Measurements from ENCODE around the gene FARS2.
"Not testable (repeated sequence)": the region's sequence is repeated elsewhere in the genome, so short reads cannot be mapped to it uniquely, and the experiment has no call there.

The FARS2 gene

DNA sequence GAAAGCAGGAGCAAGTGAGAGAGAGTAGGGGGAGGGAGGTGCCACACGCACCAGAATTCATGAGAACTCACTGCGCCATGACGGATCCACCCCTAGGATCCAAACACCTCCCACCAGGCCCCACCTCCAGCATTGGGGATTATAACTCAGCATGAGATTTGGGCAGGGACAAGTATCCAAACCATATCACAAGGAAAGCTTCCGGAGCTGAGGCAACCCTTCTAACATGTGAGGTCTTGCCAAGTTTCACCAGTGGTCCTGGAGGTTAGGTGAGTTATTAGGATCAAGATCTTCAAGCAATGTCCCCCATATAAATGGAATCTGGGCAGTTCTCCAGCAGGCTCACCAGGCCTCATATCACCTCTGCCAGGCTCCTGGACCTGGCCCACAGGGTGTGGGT is 437.0 kb downstream of the FARS2 start:
- DNase-seq (ENCODE audit: low read depth), result no peak

DNA sequence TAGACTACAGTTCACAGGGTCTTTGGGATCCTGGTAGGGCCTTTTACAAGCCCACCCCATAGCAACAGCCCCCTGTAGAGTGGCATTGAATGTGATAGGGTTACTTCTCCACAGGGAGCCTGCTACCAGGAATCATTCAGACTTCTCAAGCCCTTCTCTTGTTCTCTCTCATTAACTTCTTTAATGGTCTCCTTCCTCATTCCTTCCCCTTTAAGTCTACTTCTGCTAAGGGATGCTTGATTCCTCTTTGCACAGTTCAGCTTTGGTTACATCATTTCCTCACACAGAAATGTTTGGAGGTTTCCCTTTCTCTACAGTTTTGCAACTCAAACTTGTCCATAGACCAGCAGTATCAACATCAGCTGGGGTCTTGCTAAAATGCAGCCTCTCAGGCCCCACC is 437.8 kb downstream of the FARS2 start:
- DNase-seq (ENCODE audit: low read depth), result not testable (repeated sequence)

DNA sequence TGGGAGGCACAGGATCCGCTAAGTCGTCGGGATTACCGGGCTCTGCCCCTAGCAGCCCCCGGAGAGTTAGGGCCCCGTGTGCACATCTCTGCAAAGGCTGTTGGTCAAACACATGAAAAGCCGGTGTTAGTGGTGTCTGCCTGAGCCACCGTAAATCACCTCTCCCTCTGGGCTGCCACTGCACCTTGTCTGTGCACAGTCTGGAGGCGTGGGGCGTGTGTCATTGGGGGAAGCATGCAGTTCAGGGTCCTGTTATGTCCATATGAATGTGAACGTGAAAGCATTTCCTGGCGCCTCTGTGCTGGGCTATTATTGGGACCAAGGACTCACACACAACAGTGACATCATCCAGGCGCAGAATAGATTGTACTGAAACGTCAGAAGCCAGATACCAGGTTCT is 439.9 kb downstream of the FARS2 start:
- DNase-seq (ENCODE audit: low read depth), result no peak

DNA sequence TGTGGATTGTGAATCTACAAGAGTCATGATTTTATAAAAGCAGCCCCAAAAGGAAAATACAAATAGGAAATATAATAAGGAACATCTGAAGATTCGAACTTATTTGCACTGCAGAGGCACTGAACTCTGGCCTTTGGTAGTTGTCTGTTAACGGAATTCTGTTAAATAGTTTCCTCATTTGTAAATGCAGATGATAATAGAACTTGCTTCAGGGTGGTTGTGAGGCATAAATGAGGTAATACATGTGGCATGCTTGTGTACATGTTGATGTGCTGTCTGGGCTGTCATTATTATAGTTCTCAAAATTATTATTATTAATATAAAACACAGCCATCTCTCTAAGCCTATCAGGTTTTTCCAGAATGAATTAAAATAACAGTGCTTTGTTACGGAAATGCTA is 443.4 kb downstream of the FARS2 start:
- no peak for DNase-seq (ENCODE audit: low read depth)

DNA sequence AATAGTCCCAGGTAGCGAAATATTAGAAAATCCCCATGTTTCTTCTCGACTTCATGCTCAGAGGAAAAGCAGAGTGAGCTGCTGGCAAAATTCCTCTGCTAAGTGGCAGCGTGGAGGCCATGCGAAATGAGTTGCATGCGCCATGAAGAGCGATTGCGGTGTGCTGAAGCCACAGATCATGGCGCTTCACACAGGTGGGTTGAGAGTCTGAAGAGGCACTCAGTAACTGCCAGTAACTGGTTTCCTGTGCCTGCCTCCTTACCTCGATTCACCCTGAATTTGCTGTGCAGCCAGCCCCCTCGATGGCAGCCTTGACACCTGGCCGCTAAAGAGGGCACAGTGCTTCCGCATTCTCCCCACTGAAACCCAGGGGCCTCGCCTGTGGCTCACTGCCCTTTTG is 443.9 kb downstream of the FARS2 start:
- DNase-seq (ENCODE audit: low read depth), result no peak

DNA sequence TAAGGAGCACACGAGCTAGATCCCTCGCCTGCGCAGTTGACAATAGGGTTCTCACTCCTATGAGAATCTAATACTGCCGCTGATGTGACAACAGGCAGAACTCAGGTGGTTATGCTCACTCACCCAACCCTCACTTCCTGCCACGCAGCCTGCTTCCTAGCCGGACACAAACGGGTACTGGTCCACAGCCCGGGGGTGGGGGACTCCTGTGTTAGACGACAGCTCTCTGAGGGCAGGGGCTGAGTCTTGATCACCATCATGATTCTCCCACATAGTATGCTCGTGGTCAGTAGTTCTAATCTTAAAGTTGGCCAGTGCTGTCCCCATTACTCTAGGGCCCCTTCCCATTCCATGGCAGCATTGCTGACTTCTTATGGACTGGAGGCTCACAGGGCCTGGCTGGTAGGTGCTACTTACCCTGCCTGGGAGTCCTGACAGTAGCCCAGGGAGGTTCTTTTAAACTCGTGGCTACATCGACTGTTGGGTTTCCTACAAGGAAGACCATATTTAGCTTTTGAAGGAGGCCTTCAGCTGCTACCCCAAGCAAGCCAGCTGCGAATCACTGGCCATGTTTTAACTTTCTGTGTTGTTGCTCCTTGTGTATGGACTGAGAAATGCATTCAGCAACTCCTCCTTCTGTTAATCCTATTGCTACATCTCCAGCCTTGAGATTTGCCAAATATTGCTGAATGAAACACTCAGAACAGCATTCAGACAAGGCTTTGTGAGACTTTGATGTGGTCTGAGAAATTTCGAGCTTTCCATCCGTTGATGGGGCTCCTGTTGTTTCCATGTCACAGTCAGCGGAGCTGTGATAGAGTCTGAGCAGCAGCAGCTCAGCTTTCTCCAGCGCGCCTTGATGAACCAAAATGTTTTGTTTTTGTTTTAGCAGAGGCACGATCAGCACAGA is 445.1 kb downstream of the FARS2 start:
- DNase-seq (ENCODE audit: low read depth), result peak; percentile 64

DNA sequence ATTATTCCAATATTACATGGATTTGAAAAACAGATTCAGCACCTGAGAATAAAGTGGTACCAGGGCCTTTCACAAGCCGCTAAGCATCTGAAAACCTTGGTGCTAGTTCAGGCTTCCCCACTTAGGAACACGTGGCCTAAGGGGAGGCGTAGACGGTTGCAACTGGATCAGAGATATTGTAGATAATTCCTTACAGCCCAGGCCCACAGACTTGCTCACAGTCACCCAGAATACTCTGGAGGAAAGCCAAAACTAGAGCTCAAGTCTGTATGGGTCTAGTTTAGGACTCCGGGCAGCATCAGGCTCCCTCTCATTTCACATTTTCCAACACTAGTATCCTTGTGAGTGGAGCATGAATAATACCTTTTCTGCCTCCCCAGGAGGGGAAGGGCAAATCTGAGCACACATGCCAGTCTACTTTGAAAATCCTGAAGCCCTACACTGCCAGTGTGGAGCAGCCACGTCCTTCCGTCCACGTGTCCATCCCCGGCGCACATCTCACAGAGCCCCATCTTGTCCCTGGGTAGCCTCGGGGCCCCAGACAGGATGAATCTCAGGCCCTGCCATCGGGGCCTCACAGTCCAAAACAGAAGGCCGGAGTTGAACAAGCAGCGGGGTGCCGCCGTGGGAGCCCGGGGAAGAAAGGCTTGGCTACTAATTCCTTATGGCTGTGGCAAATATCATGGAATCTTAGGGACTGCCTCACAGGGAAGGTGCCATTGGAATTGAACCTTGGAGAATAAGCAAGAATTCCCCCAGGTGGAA is 446.1 kb downstream of the FARS2 start:
- DNase-seq (ENCODE audit: low read depth), result no peak

DNA sequence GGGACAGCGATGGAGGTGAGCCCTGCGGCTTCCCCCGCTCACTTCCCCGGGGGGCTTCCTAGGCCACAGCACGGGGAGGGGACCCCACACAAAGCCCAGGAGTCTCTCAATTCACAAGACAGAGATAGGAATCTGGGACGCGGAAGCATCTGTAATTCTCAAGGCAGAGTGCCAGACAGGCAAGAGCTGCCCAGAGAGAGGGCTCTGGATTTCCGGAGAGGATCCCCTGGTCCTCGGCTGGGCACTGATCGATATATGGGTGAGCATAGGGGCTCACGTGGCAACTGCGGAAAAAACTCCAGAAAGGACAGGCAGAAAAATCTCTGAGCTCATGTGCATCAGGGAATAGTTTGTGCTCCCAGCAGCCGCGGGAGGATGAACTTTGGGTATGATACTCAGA is 449.2 kb downstream of the FARS2 start:
- no peak for DNase-seq (ENCODE audit: low read depth)

DNA sequence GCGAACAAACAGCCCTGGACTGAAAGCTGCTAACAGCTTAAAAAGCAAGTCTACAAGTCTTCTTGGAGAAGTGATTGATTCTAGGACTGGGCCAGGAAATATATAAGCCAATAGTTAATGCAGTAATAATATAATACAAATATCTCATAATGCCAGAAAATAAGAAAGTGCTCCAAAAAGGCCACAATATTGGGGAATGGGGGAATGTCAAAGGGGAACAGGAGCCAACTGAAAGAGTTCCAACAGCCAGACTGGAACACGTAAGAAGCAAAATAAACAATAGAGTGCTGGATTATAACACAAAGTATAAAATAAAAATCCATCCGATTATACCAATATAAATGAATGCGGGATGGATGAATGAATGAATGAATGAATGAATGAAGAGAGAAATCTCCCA is 449.6 kb downstream of the FARS2 start:
- no peak for DNase-seq (ENCODE audit: low read depth)

DNA sequence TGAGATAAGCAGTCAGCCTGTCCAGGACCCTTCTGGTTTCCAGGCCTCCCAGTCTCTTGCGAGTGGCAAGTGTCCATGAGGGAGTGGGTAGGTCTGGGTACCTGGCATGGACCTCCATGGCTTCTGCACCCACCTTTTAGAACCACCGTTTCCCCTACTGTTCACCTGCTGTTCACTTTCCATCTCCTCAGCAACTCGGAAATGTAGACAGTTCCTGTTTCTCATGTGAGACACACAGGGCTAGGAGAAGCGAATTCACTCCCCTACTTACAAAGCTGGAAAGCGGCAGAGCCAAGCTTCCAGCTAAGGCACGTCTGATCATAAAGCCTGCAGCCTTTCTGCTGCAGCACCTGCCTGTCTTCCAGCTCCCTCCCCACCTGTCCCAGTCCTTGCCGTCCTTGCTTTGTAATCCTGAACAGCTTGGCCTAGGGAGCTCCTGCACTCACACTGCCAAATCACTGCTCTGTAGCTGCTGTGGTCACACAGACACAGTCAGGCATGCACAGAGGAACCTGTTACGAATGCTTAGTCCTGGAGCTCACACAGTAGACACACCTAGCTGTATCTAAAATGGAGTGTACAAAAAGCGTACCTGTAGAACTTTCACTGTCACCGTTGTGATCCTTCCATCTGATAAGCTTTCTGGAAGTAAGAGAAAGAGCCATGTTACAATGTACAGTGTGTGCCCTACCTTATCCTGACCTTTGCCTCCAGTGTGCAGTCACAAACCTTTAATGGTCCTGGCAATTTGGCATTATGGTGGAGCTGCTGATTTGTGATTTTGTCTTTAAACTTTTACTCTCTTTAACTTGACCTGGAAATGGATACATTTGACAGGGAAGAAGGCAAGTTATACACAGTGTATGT is 451.3 kb downstream of the FARS2 start:
- DNase-seq (ENCODE audit: low read depth), result no peak

DNA sequence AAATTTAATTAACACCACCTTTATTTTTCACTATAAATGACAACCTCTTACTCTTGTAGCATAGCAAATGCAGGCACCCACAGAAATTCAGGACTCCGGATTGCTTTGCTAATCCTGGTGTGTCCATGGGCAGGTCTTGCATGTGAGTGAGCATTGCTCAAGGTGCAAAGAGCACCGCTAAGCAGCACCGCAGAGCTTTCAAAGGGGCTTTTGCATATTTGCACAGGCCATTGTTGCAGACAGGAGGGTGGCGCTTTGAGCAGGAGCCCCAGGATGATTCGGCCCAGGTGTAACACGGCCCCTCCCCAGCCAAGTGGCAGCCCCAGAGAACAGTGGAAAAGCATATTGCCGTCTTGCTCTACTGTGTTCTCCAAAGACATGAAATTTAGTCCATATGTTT is 452.2 kb downstream of the FARS2 start:
- no peak for DNase-seq (ENCODE audit: low read depth)

DNA sequence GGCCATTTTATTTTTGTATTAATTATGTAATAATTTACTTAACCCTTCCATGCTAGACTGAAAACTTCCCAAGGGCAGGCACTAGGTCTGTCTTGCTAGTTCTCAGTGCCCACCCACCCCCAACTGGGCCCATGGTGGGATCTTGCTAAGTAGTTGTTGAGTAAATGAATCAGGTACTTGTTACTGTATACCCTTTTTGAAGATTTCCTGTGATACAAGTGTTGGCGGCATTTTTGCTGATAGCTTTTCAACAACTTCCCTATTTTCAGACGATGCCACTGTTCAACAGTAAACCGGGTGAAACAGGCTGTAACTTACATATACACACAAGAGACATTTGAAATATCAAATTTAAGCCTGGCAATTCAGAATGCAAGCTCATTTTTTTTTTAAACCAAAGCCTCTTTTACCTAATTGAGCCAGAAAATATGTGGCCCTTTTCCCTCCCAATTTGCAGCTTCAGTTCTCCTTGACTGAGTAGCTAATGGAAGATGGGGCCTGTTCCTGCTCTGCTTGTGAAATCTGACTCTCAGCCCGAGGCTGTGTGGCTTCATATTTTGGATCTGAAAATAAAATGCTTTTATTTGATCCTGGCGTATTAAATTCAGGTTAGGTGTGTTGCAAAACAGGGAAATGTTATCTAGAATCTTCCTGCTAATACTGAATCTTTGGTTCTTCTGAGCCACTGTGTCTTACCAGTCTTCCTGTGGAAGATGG is 457.1 kb downstream of the FARS2 start:
- no peak for DNase-seq (ENCODE audit: low read depth)

DNA sequence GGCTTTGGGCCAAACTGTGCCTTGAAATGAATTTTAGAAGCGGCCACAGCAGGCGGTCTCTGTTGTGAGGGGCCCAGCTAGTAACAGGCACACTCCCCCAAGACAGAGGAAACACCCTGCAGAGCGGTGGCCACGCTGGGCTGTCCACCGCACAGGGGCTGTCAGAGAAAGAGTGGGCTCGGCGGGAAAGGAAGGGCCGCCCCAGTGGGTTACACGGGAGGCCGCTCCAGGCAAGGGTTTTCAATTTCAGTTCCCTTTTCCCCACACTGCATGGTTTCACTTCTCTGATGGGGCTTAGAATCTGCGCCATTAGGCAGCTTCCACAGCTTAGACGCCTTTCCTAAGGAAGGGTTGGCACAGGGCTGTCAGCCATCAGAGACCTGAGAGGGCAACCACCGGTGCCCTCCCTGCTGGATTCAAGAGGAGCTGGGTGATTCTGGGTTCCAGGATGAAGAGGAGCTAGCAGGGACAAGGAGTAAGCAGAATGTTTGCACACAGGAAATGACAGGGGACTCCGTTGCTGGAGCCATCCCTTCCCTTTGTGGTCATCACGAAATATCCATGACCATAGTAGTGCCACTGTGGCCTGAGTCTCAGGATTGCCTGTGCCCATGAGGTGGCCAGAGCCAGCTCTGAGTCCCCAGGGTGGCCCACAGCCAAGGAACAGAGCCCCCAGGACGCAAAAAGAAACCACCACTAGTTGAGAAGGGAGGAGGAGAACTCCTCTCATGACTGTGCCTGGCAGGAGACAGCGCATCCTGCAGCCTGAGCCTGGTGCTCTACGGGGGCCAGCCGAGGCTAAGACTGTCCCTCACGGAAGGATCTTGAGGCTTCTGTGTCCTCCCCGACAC is 462.8 kb downstream of the FARS2 start:
- DNase-seq (ENCODE audit: low read depth), result no peak

DNA sequence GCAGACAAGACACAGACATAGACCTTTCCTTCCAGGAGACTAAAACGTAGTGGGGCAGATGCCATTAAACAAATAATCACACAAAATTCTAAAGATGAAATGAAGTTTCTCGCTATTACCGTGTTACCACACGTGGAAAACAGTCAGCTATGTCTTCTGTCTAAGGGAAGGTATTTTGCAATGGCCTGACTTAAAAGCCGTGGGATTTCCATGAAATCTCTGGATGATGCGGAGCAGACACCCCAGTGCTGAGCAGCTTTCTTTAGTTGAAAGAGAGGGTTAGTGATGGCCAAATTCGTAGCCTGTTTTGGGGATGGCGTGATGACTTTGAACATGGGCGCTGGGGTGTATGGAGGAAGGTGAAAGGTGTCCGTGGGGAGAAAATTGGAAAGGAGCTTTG is 463.6 kb downstream of the FARS2 start:
- peak; percentile 21 for DNase-seq (ENCODE audit: low read depth)

DNA sequence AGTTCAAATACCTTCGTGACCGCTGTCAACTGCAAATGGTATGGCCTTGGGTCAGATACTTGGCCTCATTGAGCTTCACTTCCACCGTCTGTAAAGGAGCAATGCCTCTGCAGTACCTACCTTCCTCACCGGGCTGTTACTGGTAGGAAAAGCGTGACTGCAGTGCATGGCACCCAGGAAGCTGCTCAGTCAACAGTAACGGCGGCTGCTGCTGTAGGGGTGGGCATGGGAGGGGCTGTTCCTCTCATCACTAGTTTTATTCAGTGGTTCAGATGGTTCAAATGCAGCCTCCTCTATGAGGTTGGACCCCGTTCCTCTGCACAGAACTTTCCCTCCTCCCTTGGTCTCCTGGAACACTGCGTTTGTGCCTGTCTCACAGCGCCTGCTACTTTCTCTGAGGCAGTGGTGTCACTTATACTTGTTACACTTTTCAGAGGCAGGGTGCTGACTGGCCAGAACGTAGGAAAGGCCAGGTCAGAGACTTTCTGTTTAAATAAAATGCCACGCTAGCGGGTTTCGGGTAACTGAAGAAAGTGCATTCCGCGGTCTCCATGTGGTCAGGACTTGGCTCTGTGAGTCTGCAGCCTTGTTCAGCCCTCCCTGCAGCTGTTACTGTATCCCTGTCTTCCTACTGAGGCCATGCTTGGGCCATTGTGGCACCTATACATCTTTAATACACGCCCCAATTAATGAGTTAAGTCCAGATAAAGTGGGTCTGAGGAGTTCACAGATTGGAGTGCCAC is 465.8 kb downstream of the FARS2 start:
- no peak for DNase-seq (ENCODE audit: low read depth)

DNA sequence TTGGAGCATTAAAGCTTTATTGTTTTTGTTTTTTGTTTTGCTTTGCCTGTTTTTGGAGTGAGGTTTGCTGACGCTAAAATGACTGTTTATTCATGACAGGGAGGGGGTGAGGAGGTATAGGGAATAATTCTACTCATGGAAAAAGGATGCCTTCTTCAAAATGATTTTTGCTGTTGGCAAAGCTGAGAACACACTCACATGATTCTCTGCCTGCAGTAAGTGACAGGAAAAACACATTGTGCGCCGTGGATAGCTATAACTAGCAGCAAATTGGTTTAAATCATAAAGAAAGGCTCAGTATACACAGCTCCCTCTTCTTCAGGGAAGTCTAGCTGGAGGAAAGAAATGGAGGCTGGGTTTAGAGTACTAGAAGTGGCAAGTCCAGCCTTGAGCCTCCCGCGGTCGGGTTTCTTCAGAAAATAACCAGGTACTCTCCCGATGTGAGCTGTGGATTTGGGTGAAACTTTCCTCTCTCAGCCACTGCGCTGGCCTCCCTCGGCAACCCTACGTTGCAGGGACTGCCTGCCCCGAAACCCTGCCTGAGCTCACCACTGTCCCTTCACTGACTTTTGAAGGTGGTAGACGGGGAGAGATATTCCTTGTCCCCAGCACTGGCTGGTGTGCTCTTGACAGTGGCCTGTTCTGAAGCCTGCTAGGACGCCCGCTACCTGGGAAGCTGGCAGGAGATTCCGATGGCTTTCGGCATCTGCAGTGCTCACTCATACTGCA is 467.2 kb downstream of the FARS2 start:
- no peak for DNase-seq (ENCODE audit: low read depth)

DNA sequence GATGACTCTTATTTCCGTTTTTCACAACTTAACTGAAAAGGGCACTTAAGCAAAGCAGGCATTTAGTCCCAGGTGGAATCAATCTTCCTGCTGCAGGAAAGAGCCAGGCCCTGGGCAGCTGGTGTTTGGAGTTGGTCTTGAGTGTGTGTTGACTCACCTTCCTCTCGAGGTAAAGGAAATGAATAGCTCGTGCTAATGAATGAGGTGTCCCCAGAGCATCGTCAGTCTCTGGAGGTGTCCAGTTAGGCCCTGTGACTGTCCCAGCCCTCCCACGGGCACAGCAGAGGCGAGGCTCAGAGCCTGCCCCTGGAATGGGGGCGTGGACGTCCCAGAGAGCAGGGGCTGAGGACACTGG is 467.7 kb downstream of the FARS2 start:
- DNase-seq (ENCODE audit: low read depth), result no peak

DNA sequence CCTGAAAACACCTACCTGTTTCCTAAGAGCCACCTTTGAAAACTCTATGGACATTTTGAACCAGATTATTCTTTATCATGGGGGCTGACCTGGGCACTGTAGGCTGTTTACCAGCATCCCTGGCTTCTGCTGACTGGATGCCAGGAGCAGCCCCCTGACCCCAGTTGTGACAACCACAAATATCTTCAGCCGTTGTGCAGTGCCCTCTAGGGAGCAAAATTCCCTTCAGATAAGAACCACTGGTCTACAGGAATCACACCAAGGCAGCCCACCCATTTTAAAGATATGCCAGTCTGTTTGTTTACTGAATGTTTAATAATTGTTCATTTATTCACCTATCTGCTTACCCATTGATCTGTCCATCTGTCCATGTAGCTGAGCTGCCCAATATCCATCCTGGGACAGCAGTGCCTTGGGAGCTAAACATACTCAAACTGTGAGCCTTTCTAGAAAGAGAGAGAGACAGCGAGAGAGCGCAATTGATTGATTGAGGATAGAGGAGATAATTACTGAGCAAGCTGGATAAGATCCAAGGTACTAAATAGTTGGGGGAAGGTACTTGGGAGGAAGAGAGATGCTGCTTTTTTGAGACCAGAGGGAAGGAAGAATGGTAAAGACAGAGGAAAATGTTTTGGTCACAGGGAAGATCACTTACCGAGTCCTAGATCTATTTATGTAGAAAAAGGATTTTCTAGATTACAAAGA is 468.7 kb downstream of the FARS2 start:
- no peak for DNase-seq (ENCODE audit: low read depth)

All from amniotic epithelial cell (primary cell).